ENCODE measurements around the gene ZNF407. TPM values are rescaled to one million over a fixed set of nuclear protein-coding genes. Genes with fewer than 3 reads are reported as not detected.

Gene ZNF407
- 8.3 and 8.7 TPM in 2 replicates for total RNA-seq (2016; rRNA removed; fragmentation: Illumina TruSeq; extraction: Trizol)
- total RNA-seq (2016; cell fraction: cytosol; rRNA removed; fragmentation: Illumina TruSeq; extraction: Trizol; ENCODE audit: low read depth), result 3.8 and 5.4 TPM in 2 replicates
- 7.6 and 8.5 TPM in 2 replicates for total RNA-seq (2016; cell fraction: insoluble cytoplasmic fraction; rRNA removed; fragmentation: Illumina TruSeq; extraction: Trizol)
- 3.2 and 3.7 TPM in 2 replicates for total RNA-seq (2016; cell fraction: membrane; rRNA removed; fragmentation: Illumina TruSeq; extraction: Trizol)
- total RNA-seq (2016; cell fraction: nucleus; rRNA removed; fragmentation: Illumina TruSeq; extraction: Trizol), result 30.6 and 34.2 TPM in 2 replicates
- 2.2 and 2.3 TPM in 2 replicates for polyA plus RNA-seq (2011; rRNA removed)
- 1.9 TPM in 2 replicates for polyA plus RNA-seq (2011; cell fraction: cytosol; rRNA removed)
- polyA plus RNA-seq (2011; cell fraction: nucleus; rRNA removed), result 5.6 and 6.2 TPM in 2 replicates
- polyA plus RNA-seq (2012), result 2.2 and 3.1 TPM in 2 replicates
- 0.15 and 0.18 TPM in 2 replicates for polyA plus RNA-seq (2016; cell fraction: cytosol; fragmentation: Illumina TruSeq; extraction: Trizol; ENCODE audit: low read depth)
- polyA plus RNA-seq (2016; cell fraction: insoluble cytoplasmic fraction; fragmentation: Illumina TruSeq; extraction: Trizol; ENCODE audit: low read depth), result 2.2 and 2.5 TPM in 2 replicates
- 0.23 and 0.27 TPM in 2 replicates for polyA plus RNA-seq (2016; cell fraction: membrane; fragmentation: Illumina TruSeq; extraction: Trizol; ENCODE audit: low read depth)
- polyA plus RNA-seq (2016; cell fraction: nucleus; fragmentation: Illumina TruSeq; extraction: Trizol; ENCODE audit: insufficient read depth, low read depth), result 5.1 and 5.5 TPM in 2 replicates
- polyA minus RNA-seq (2011; rRNA and poly(A)+ RNA removed; ENCODE audit: low replicate concordance), result 24.1 and 31.8 TPM in 2 replicates
- 5.8 and 8.0 TPM in 2 replicates for polyA minus RNA-seq (2011; cell fraction: cytosol; rRNA and poly(A)+ RNA removed)
- polyA minus RNA-seq (2011; cell fraction: nucleus; rRNA and poly(A)+ RNA removed), result 109 and 118 TPM in 2 replicates
- Bru-seq, nascent RNA, result percentile 68 among the genes with signal in this experiment
- percentile 59 among the genes with signal in this experiment for BruChase-seq, experiment 1, labeled RNA remaining after a 6-hour chase
- percentile 68 among the genes with signal in this experiment for BruChase-seq, experiment 2, labeled RNA remaining after a 2-hour chase
- long read RNA-seq, experiment 1, full-length matches to known transcripts, result 1 of 1 reads
- long read RNA-seq, experiment 1, partial matches to known transcripts, result 0 of 1 reads
- long read RNA-seq, experiment 1, other reads (novel, unspliced or antisense), result 0 of 1 reads
- long read RNA-seq, experiment 2, full-length matches to known transcripts, result 5 of 6 reads
- long read RNA-seq, experiment 2, partial matches to known transcripts, result 1 of 6 reads
- long read RNA-seq, experiment 2, other reads (novel, unspliced or antisense), result 0 of 6 reads

- 0% methylated on average over 14 of the region's 64 CpGs for WGBS (ENCODE audit: low lambda C conversion rate)
- TF ChIP-seq RARG (CRISPR knock-in tag; IDR thresholded peaks at IDR 0.05; ENCODE audit: low read depth) (no peak), TCF7L2 (IDR thresholded peaks at IDR 0.05; ENCODE audit: low read depth, low read length) (no peak), ZNF354B (CRISPR knock-in tag; IDR thresholded peaks at IDR 0.05) (0 out of 2 replicates have a peak, but pooled peaks have one; percentile 2), PHF8 (CRISPR knock-in tag; IDR thresholded peaks at IDR 0.05) (peak; percentile 78), PATZ1 (CRISPR knock-in tag; IDR thresholded peaks at IDR 0.05) (peak; percentile 80), ZNF558 (CRISPR knock-in tag; IDR thresholded peaks at IDR 0.05; ENCODE audit: borderline replicate concordance) (0 out of 2 replicates have a peak, but pooled peaks have one; percentile 2), CCDC6 (CRISPR knock-in tag; IDR thresholded peaks at IDR 0.05) (0 out of 2 replicates have a peak, but pooled peaks have one; percentile 60), YEATS4 (CRISPR knock-in tag; IDR thresholded peaks at IDR 0.05; ENCODE audit: borderline replicate concordance) (peak; percentile 49; the same call in 1 of the 2 replicates), HCFC1 (IDR thresholded peaks at IDR 0.05; ENCODE audit: low read depth, low read length) (peak; percentile 55; the same call in 1 of the 2 replicates), MED1 (CRISPR knock-in tag; IDR thresholded peaks at IDR 0.05) (peak; percentile 14; the same call in 1 of the 2 replicates), ZSCAN31 (CRISPR knock-in tag; IDR thresholded peaks at IDR 0.05; ENCODE audit: low read depth) (0 out of 2 replicates have a peak, but pooled peaks have one; percentile 43), HOMEZ (CRISPR knock-in tag; IDR thresholded peaks at IDR 0.05; ENCODE audit: low read depth) (no peak), POGZ (CRISPR knock-in tag; IDR thresholded peaks at IDR 0.05) (no peak), FOSL1 (CRISPR knock-in tag; IDR thresholded peaks at IDR 0.05; ENCODE audit: borderline replicate concordance) (no peak), MAX (IDR thresholded peaks at IDR 0.05) (peak; percentile 54)
Observed at GRCh38 chr18:74597662-74598349, at the start of gene ZNF407. ZNF407 (plus strand) TSS chr18:74597870; CDS start chr18:74631020, 33,150 bp downstream.

More at GRCh38 chr18:74597662-74598349, at the start of gene ZNF407:
- no TSS peak for BruUV-seq (replicated peaks)
- Histone ChIP-seq H3K27me3 (ENCODE audit: control insufficient read depth in 1 of 2, insufficient read depth in 2 of 2, low read length in 2 of 2) (no peaks in the 10 kb centered on the region; a peak in 1 of 5 replicates), H3K9ac (ENCODE audit: insufficient read depth, low read depth, low read length) (peak within 1 kb of the TSS; percentile 89), H3K79me2 (ENCODE audit: insufficient read depth, low read length) (peaks cover 57% of the 10 kb centered on the region), H3K4me2 (ENCODE audit: low read depth, low read length) (peak within 1 kb of the TSS; percentile 92), H3K9me3 (ENCODE audit: low read length) (no peaks in the 10 kb centered on the region), H3K4me1 (ENCODE audit: insufficient read depth, low read length) (peaks cover 26% of the 10 kb centered on the region), H4K20me1 (ENCODE audit: insufficient read depth, low read length) (no peaks in the 10 kb centered on the region; the same call in 1 of the 2 replicates), H3K4me3 (replicated peaks in 1 of 3; ENCODE audit: insufficient read depth in 1 of 3, low read depth in 2 of 3, low read length in 3 of 3) (peak within 1 kb of the TSS; percentile 81 to 91 (median 90)), H3K36me3 (replicated peaks in 1 of 2; ENCODE audit: control insufficient read depth in 1 of 2, insufficient read depth in 2 of 2, low read length in 2 of 2) (no peaks in the 10 kb centered on the region; a peak in 1 of 5 replicates), H3K27ac (ENCODE audit: extremely low read length, insufficient read depth, low read length) (peak within 1 kb of the TSS; percentile 85), H2AFZ (ENCODE audit: low read length) (peak within 1 kb of the TSS; percentile 70)
- FAIRE-seq (peak; percentile 30), ATAC-seq (peak; percentile 88), DNase-seq (ENCODE audit: low spot score) (peak; percentile 90)
- in situ Hi-C loops (cut with HindIII; ENCODE audit: extremely low pct_ligation_motif_present, low pct_unique_long_range_greater_than_20kb), result no loop called here
- intact Hi-C loops (cut with micrococcal nuclease; ENCODE audit: unreplicated experiment), result loop anchor here (5.0 kb wide), 2 partner anchors 101 to 614 kb away; partner anchors contain the start of genes CNDP2 and TSHZ1
- ChIA-PET CTCF (ENCODE audit: low intra/inter-chr PET ratio, low total read pairs) (no interaction called here), POLR2A (interaction anchor here (1.0 to 2.1 kb wide), 2 partner anchors 56 to 102 kb away, joined by 3 to 10 read pairs; partner anchors contain the start of gene CNDP2)
